WTC11 (cell line): Measurements from ENCODE around the gene DPY30. TPM values are rescaled to one million over a fixed set of nuclear protein-coding genes. Genes with fewer than 3 reads are reported as not detected.
A peak's percentile ranks its signal among the peaks of the same experiment; 100 is the strongest.

Experiments
- ATAC-seq: fragments of 200-7000 bp; cut with Tn5 transposase; 2 replicates; pipeline ENCODE4 v1.10.0; 2021; ENCODE audit warnings: mild to moderate bottlenecking, moderate library complexity
- CTCF ChIA-PET: fragments of 300-600 bp; sonication (Branson Sonifier 250); formaldehyde crosslinking; loops from one replicate; lab custom pipeline; 2021; ENCODE audit warnings: antibody characterized with exemption; lab: Charles Lee
- POLR2A ChIA-PET: fragments of 350-600 bp; sonication (Branson Sonifier 250); formaldehyde crosslinking; loops from one replicate; lab custom pipeline; 2021; ENCODE audit warnings: antibody characterized with exemption; lab: Charles Lee
- DNase-seq: peaks from one replicate; pipeline ENCODE4 v3.0.0; 2021; ENCODE audit warnings: low spot score
- H3K27ac Mint-ChIP-seq: 2 replicates; pipeline ENCODE4 v1.8.0; 2021; ENCODE audit warnings: mixed read lengths
- H3K27me3 Mint-ChIP-seq: 2 replicates; pipeline ENCODE4 v1.8.0; 2021; ENCODE audit warnings: low read depth, mild to moderate bottlenecking, moderate library complexity, mixed read lengths
- H3K36me3 Mint-ChIP-seq: 2 replicates; pipeline ENCODE4 v1.8.0; 2021; ENCODE audit warnings: mixed read lengths
- H3K4me1 Mint-ChIP-seq: 2 replicates; pipeline ENCODE4 v1.8.0; 2022; ENCODE audit warnings: mixed read lengths
- H3K4me3 Mint-ChIP-seq: 2 replicates; pipeline ENCODE4 v1.8.0; 2021; ENCODE audit warnings: mild to moderate bottlenecking, moderate library complexity, mixed read lengths
- H3K9me3 Mint-ChIP-seq: 2 replicates; pipeline ENCODE4 v1.8.0; 2021; ENCODE audit warnings: mixed read lengths
- ESRRA ChIP-seq: sonication (generic); formaldehyde crosslinking; IDR thresholded peaks from 2 replicates; pipeline ENCODE4 v1.8.1; 2022; ENCODE audit warnings: mild to moderate bottlenecking, missing genetic modification reagents, borderline replicate concordance
- MYBL2 ChIP-seq: sonication (generic); formaldehyde crosslinking; IDR thresholded peaks from 2 replicates; pipeline ENCODE4 v1.8.1; 2023; ENCODE audit warnings: mild to moderate bottlenecking, moderate library complexity, missing genetic modification reagents
- NFYB ChIP-seq: sonication (generic); formaldehyde crosslinking; conservative IDR thresholded peaks from 2 replicates; pipeline ENCODE4 v1.8.0; 2022; ENCODE audit warnings: low read depth, missing genetic modification reagents
- OVOL2 ChIP-seq: fragments of 250-450 bp; sonication (Bioruptor Pico); IDR thresholded peaks from 2 replicates; pipeline ENCODE4 v1.9.0; 2021; ENCODE audit warnings: mild to moderate bottlenecking, borderline replicate concordance
- RELA ChIP-seq: sonication (generic); formaldehyde crosslinking; IDR thresholded peaks from 2 replicates; pipeline ENCODE4 v1.8.1; 2022; ENCODE audit warnings: missing genetic modification reagents, mild to moderate bottlenecking, borderline replicate concordance
- TCF7 ChIP-seq: sonication (generic); formaldehyde crosslinking; IDR thresholded peaks from 2 replicates; pipeline ENCODE4 v1.8.0; 2022; ENCODE audit warnings: mild to moderate bottlenecking, low read depth, missing genetic modification reagents, moderate library complexity
- TP53 ChIP-seq: sonication (generic); formaldehyde crosslinking; IDR thresholded peaks from 2 replicates; pipeline ENCODE4 v1.8.1; 2023; ENCODE audit warnings: mild to moderate bottlenecking, missing genetic modification reagents
- ZNF232 ChIP-seq: sonication (generic); formaldehyde crosslinking; IDR thresholded peaks from 2 replicates; pipeline ENCODE4 v1.8.0; 2022; ENCODE audit warnings: mild to moderate bottlenecking, missing genetic modification reagents
- total RNA-seq: library from RNA; stranded (reverse); gene quantifications from 3 replicates; pipeline ENCODE4 v1.2.3, GENCODE V29; 2021
- TF ChIP-seq, protein P1 (sequence below): sonication (generic); formaldehyde crosslinking; IDR thresholded peaks from 2 replicates; pipeline ENCODE4 v1.8.0; 2022; ENCODE audit warnings: mild to moderate bottlenecking, missing genetic modification reagents
- TF ChIP-seq, protein P2 (sequence below): sonication (generic); formaldehyde crosslinking; conservative IDR thresholded peaks from 2 replicates; pipeline ENCODE4 v1.8.1; 2022; ENCODE audit warnings: mild to moderate bottlenecking, missing genetic modification reagents
- TF ChIP-seq, protein P3 (sequence below): sonication (generic); formaldehyde crosslinking; IDR thresholded peaks from 2 replicates; pipeline ENCODE4 v1.8.0; 2022; ENCODE audit warnings: missing genetic modification reagents
- TF ChIP-seq, protein P4 (sequence below): sonication (generic); formaldehyde crosslinking; IDR thresholded peaks from 2 replicates; pipeline ENCODE4 v1.8.0; 2023; ENCODE audit warnings: missing genetic modification reagents, mild to moderate bottlenecking, borderline replicate concordance
- TF ChIP-seq, protein P5 (sequence below): fragments of 200-600 bp; IDR thresholded peaks from 2 replicates; pipeline ENCODE4 v1.8.0; 2022; ENCODE audit warnings: antibody characterized with exemption
- TF ChIP-seq, protein P6 (sequence below): sonication (generic); formaldehyde crosslinking; IDR thresholded peaks from 2 replicates; pipeline ENCODE4 v1.8.1; 2023; ENCODE audit warnings: mild to moderate bottlenecking, missing genetic modification reagents, moderate library complexity
- TF ChIP-seq, protein P7 (sequence below): sonication (generic); formaldehyde crosslinking; IDR thresholded peaks from 2 replicates; pipeline ENCODE4 v1.8.1; 2022; ENCODE audit warnings: missing genetic modification reagents, borderline replicate concordance
- TF ChIP-seq, protein P8 (sequence below): sonication (generic); formaldehyde crosslinking; IDR thresholded peaks from 2 replicates; pipeline ENCODE4 v1.8.1; 2023; ENCODE audit warnings: mild to moderate bottlenecking, missing genetic modification reagents, moderate library complexity

DPY30 gene
- total RNA-seq, 1 experiment from 2014 or later: 116 TPM

DNA sequence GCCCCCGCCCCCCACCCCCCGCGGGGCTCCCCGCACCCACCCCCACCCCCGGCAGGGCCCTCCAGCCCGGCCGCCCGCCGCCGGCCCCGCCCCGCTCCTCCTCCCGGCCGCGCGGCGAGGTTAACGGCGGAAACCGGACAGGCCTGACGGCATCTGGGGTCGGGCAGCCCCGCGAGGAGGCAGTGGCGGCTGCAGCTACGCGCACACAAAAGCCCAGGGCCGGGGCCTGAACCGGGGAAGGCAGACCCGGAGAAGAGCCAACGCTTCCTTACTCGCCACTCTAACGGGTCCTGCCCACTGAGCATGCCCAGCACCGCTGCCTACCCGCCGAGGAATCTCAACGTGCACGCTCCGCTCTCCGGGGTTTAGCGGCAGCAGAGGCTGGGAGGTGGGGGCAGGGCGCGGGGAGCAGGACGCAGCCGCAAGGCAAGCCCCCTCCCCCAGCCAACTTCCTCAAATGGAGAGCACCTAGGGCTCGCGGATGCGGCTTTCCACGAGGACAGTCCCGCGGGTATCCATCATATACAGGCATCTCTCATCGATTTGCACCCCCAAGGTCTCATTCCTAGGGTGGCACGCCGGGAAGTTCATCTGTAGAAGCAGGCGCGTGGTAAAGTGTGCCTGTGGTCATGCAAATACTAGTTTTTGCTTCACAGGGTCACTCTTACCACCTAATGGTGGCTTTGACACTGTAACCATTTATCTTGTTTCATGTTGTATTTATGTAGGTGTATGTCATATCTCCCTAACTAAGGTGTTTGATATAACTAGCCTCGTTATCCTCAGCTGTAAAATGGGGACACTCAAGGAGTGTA lies 28.7 kb downstream of the DPY30 start, which contains the start of gene MEMO1:
MEMO1 (minus strand) TSS at position 339 of the 815 bp plus-strand sequence. CDS start 761 bp downstream, outside the sequence.
- peak within 1 kb of the TSS; percentile 89 for H3K4me3 Mint-ChIP-seq
- peak; percentile 92 for DNase-seq
- peaks cover 8% of the 10 kb centered on the region; the same call in 1 of the 2 replicates for H3K36me3 Mint-ChIP-seq
- ATAC-seq: peak; percentile 84
- CTCF ChIA-PET: interaction anchor here (0.6 kb wide), 1 partner anchor 124 kb away, joined by 3 read pairs; no protein-coding TSS in a partner anchor
- H3K4me1 Mint-ChIP-seq: peaks cover 34% of the 10 kb centered on the region
- peak within 1 kb of the TSS; percentile 98 for H3K27ac Mint-ChIP-seq
- H3K9me3 Mint-ChIP-seq: no peaks in the 10 kb centered on the region
- no peaks in the 10 kb centered on the region for H3K27me3 Mint-ChIP-seq
- POLR2A ChIA-PET: interaction anchor here (0.5 to 2.1 kb wide), 6 partner anchors 29 to 261 kb away, joined by 3 to 7 read pairs (median 3); partner anchors contain the start of genes DPY30 and SLC30A6
- TF ChIP-seq, protein P1, sequence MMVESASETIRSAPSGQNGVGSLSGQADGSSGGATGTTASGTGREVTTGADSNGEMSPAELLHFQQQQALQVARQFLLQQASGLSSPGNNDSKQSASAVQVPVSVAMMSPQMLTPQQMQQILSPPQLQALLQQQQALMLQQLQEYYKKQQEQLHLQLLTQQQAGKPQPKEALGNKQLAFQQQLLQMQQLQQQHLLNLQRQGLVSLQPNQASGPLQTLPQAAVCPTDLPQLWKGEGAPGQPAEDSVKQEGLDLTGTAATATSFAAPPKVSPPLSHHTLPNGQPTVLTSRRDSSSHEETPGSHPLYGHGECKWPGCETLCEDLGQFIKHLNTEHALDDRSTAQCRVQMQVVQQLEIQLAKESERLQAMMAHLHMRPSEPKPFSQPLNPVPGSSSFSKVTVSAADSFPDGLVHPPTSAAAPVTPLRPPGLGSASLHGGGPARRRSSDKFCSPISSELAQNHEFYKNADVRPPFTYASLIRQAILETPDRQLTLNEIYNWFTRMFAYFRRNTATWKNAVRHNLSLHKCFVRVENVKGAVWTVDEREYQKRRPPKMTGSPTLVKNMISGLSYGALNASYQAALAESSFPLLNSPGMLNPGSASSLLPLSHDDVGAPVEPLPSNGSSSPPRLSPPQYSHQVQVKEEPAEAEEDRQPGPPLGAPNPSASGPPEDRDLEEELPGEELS: 0 out of 2 replicates have a peak, but pooled peaks have one; percentile 55
- no peak for TF ChIP-seq RELA (CRISPR knock-in tag)
- peak; percentile 88; the same call in 1 of the 2 replicates for TF ChIP-seq MYBL2 (CRISPR knock-in tag)
- no peak for TF ChIP-seq ESRRA (CRISPR knock-in tag)
- TF ChIP-seq, protein P2, sequence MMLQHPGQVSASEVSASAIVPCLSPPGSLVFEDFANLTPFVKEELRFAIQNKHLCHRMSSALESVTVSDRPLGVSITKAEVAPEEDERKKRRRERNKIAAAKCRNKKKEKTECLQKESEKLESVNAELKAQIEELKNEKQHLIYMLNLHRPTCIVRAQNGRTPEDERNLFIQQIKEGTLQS (CRISPR knock-in tag): no peak
- no peak for TF ChIP-seq NFYB (CRISPR knock-in tag)
- TF ChIP-seq, protein P3, sequence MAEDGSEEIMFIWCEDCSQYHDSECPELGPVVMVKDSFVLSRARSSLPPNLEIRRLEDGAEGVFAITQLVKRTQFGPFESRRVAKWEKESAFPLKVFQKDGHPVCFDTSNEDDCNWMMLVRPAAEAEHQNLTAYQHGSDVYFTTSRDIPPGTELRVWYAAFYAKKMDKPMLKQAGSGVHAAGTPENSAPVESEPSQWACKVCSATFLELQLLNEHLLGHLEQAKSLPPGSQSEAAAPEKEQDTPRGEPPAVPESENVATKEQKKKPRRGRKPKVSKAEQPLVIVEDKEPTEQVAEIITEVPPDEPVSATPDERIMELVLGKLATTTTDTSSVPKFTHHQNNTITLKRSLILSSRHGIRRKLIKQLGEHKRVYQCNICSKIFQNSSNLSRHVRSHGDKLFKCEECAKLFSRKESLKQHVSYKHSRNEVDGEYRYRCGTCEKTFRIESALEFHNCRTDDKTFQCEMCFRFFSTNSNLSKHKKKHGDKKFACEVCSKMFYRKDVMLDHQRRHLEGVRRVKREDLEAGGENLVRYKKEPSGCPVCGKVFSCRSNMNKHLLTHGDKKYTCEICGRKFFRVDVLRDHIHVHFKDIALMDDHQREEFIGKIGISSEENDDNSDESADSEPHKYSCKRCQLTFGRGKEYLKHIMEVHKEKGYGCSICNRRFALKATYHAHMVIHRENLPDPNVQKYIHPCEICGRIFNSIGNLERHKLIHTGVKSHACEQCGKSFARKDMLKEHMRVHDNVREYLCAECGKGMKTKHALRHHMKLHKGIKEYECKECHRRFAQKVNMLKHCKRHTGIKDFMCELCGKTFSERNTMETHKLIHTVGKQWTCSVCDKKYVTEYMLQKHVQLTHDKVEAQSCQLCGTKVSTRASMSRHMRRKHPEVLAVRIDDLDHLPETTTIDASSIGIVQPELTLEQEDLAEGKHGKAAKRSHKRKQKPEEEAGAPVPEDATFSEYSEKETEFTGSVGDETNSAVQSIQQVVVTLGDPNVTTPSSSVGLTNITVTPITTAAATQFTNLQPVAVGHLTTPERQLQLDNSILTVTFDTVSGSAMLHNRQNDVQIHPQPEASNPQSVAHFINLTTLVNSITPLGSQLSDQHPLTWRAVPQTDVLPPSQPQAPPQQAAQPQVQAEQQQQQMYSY: peak; percentile 100
- TF ChIP-seq, protein P4, sequence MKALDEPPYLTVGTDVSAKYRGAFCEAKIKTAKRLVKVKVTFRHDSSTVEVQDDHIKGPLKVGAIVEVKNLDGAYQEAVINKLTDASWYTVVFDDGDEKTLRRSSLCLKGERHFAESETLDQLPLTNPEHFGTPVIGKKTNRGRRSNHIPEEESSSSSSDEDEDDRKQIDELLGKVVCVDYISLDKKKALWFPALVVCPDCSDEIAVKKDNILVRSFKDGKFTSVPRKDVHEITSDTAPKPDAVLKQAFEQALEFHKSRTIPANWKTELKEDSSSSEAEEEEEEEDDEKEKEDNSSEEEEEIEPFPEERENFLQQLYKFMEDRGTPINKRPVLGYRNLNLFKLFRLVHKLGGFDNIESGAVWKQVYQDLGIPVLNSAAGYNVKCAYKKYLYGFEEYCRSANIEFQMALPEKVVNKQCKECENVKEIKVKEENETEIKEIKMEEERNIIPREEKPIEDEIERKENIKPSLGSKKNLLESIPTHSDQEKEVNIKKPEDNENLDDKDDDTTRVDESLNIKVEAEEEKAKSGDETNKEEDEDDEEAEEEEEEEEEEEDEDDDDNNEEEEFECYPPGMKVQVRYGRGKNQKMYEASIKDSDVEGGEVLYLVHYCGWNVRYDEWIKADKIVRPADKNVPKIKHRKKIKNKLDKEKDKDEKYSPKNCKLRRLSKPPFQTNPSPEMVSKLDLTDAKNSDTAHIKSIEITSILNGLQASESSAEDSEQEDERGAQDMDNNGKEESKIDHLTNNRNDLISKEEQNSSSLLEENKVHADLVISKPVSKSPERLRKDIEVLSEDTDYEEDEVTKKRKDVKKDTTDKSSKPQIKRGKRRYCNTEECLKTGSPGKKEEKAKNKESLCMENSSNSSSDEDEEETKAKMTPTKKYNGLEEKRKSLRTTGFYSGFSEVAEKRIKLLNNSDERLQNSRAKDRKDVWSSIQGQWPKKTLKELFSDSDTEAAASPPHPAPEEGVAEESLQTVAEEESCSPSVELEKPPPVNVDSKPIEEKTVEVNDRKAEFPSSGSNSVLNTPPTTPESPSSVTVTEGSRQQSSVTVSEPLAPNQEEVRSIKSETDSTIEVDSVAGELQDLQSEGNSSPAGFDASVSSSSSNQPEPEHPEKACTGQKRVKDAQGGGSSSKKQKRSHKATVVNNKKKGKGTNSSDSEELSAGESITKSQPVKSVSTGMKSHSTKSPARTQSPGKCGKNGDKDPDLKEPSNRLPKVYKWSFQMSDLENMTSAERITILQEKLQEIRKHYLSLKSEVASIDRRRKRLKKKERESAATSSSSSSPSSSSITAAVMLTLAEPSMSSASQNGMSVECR (CRISPR knock-in tag): peak; percentile 58; the same call in 1 of the 2 replicates
- TF ChIP-seq, protein P5, sequence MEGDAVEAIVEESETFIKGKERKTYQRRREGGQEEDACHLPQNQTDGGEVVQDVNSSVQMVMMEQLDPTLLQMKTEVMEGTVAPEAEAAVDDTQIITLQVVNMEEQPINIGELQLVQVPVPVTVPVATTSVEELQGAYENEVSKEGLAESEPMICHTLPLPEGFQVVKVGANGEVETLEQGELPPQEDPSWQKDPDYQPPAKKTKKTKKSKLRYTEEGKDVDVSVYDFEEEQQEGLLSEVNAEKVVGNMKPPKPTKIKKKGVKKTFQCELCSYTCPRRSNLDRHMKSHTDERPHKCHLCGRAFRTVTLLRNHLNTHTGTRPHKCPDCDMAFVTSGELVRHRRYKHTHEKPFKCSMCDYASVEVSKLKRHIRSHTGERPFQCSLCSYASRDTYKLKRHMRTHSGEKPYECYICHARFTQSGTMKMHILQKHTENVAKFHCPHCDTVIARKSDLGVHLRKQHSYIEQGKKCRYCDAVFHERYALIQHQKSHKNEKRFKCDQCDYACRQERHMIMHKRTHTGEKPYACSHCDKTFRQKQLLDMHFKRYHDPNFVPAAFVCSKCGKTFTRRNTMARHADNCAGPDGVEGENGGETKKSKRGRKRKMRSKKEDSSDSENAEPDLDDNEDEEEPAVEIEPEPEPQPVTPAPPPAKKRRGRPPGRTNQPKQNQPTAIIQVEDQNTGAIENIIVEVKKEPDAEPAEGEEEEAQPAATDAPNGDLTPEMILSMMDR: no peak
- TF ChIP-seq ZNF232 (CRISPR knock-in tag): no peak
- TF ChIP-seq, protein P6, sequence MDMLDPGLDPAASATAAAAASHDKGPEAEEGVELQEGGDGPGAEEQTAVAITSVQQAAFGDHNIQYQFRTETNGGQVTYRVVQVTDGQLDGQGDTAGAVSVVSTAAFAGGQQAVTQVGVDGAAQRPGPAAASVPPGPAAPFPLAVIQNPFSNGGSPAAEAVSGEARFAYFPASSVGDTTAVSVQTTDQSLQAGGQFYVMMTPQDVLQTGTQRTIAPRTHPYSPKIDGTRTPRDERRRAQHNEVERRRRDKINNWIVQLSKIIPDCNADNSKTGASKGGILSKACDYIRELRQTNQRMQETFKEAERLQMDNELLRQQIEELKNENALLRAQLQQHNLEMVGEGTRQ (CRISPR knock-in tag): peak; percentile 37; the same call in 1 of the 2 replicates
- peak; percentile 52; the same call in 1 of the 2 replicates for TF ChIP-seq TP53 (CRISPR knock-in tag)
- TF ChIP-seq TCF7 (CRISPR knock-in tag): no peak
- TF ChIP-seq, protein P7, sequence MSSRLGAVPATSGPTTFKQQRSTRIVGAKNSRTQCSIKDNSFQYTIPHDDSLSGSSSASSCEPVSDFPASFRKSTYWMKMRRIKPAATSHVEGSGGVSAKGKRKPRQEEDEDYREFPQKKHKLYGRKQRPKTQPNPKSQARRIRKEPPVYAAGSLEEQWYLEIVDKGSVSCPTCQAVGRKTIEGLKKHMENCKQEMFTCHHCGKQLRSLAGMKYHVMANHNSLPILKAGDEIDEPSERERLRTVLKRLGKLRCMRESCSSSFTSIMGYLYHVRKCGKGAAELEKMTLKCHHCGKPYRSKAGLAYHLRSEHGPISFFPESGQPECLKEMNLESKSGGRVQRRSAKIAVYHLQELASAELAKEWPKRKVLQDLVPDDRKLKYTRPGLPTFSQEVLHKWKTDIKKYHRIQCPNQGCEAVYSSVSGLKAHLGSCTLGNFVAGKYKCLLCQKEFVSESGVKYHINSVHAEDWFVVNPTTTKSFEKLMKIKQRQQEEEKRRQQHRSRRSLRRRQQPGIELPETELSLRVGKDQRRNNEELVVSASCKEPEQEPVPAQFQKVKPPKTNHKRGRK (CRISPR knock-in tag): no peak
- TF ChIP-seq OVOL2 (CRISPR knock-in tag): no peak
- TF ChIP-seq, protein P8, sequence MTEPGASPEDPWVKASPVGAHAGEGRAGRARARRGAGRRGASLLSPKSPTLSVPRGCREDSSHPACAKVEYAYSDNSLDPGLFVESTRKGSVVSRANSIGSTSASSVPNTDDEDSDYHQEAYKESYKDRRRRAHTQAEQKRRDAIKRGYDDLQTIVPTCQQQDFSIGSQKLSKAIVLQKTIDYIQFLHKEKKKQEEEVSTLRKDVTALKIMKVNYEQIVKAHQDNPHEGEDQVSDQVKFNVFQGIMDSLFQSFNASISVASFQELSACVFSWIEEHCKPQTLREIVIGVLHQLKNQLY (CRISPR knock-in tag): no peak; the same call in 1 of the 2 replicates
